Placental epithelial cell (primary cell): Measurements from ENCODE around the gene GSTM1. TPM values are rescaled to one million over a fixed set of nuclear protein-coding genes. Genes with fewer than 3 reads are reported as not detected.

Experiments used
- total RNA-seq: library from RNA; depleted of rRNA; stranded (reverse); fragments of >200 nt; gene quantifications from 2 replicates; pipeline ENCODE4 v1.2.3, GENCODE V29; 2012

The GSTM1 gene
- not detected in 2 replicates for total RNA-seq

GRCh38 chr1:109687641-109688499 is at the start of gene GSTM1:
Gene GSTM1 (plus strand): TSS chr1:109687817. CDS start chr1:109687874, 57 bp downstream.

GRCh38 chr1:109655615-109656519 is 31.8 kb upstream of the GSTM1 start, which contains the start of gene GSTM4:
Gene GSTM4 (plus strand): TSS chr1:109656099. CDS start chr1:109656390, 291 bp downstream.

GRCh38 chr1:109667452-109668122 is 20.0 kb upstream of the GSTM1 start, which contains the start of gene GSTM2:
Gene GSTM2 (plus strand): TSS chr1:109668057. CDS start chr1:109668116, 59 bp downstream.

GRCh38 chr1:109711593-109712320 is 24.1 kb downstream of the GSTM1 start, which contains the start of gene GSTM5:
Gene GSTM5 (plus strand): TSS chr1:109712251. CDS start chr1:109712313, 62 bp downstream.

GRCh38 chr1:109740615-109741373 is 53.2 kb downstream of the GSTM1 start, which contains the start of gene GSTM3:
Gene GSTM3 (minus strand): TSS chr1:109741038. CDS start chr1:109740287, 751 bp downstream.

Other genes starting within 250 kb of the GSTM1 start
- 0.11 and 0.39 TPM in 2 replicates for gene SYPL2, start 221.3 kb upstream of the GSTM1 start, total RNA-seq
- 2.8 and 5.5 TPM in 2 replicates for gene ATXN7L2, start 203.9 kb upstream of the GSTM1 start, total RNA-seq
- gene CYB561D1, start 193.7 kb upstream of the GSTM1 start, total RNA-seq = 8.6 and 12.6 TPM in 2 replicates
- 0.65 and 0.79 TPM in 2 replicates for gene AMIGO1, start 178.1 kb upstream of the GSTM1 start, total RNA-seq
- gene GPR61, start 147.9 kb upstream of the GSTM1 start, total RNA-seq = 0.43 TPM in 1 of 2 replicates, not detected in the other
- 11.8 and 14.5 TPM in 2 replicates for gene GNAI3, start 139.2 kb upstream of the GSTM1 start, total RNA-seq
- 0.11 and 0.39 TPM in 2 replicates for gene GNAT2, start 68.2 kb upstream of the GSTM1 start, total RNA-seq
- 75.0 and 87.1 TPM in 2 replicates for gene AMPD2, start 68.0 kb upstream of the GSTM1 start, total RNA-seq
- gene GSTM4, start 31.7 kb upstream of the GSTM1 start, total RNA-seq = 4.0 and 5.5 TPM in 2 replicates
- gene GSTM2, start 19.8 kb upstream of the GSTM1 start, total RNA-seq = 9.9 and 29.8 TPM in 2 replicates
- under 0.01 TPM in 1 of 2 replicates, not detected in the other for gene GSTM5, start 24.4 kb downstream of the GSTM1 start, total RNA-seq
- 17.9 and 37.3 TPM in 2 replicates for gene GSTM3, start 53.2 kb downstream of the GSTM1 start, total RNA-seq
- gene EPS8L3, start 76.1 kb downstream of the GSTM1 start, total RNA-seq = not detected in 2 replicates
- gene CSF1, start 223.0 kb downstream of the GSTM1 start, total RNA-seq = 4.3 and 5.5 TPM in 2 replicates